Heart left ventricle (tissue), 13 donors: ENCODE results near the gene SCYL1.
A peak's percentile ranks its signal among the peaks of the same experiment; 100 is the strongest.

Experiments
- CTCF ChIP-seq, 12 donors: fragments of 200-600 bp; sonication (generic) in 4 of 12; IDR thresholded peaks; one replicate each; pipeline versions ENCODE4 v1.5.0 to v1.8.0; 2018 to 2022; ENCODE audit warnings: antibody characterized with exemption in 12 of 12, mild to moderate bottlenecking in 5 of 12
- POLR2A ChIP-seq, 2 donors: fragments of 450-650 bp; IDR thresholded peaks; one replicate each; pipeline ENCODE4 v1.6.1; 2017; ENCODE audit warnings: antibody characterized with exemption in 2 of 2, mild to moderate bottlenecking in 2 of 2, moderate library complexity in 2 of 2
- donor health status: ischemic (EF 13 %, LVEDD 7.1; RV severe dilation, severe dysfunction).
- donor health status: DM: no; HTN: yes; CAD: no.
- donor health status: DM: no; HTN: no; CAD: no.
- donor health status: ischemic (EF 25% LVEDD 6.9; RV normal size, moderate dysfunction).
- donor health status: ischemic (EF 25% LVEDD 5.7; RV mildly dilated, moderate dysfunction).
- donor health status: ischemic (EF 35%, LVEDD 5.7; RV mildly dilated, moderate dysfunction).
- donor health status: nonischemic (EF 11% LVEDD 7.7; RV severe dilation, severe dysfunction).
- donor health status: DM: yes; HTN: yes; CAD: no.
- donor health status: PGD.
- donor health status: ischemic (EF 29% LVEDD 5.4; RV normal size, mild dysfunction).
- donor health status: nonischemic (EF 23%, LVEDD 6.1; RV moderate dilation, normal function).

- TF ChIP-seq CTCF (IDR thresholded peaks at IDR 0.05): peak; percentile 79 to 95 (median 88)
- TF ChIP-seq POLR2A (IDR thresholded peaks at IDR 0.05): peak in 1 of 2 donors; percentile 49
Observed at GRCh38 chr11:65540290-65541092, 15.6 kb downstream of the SCYL1 start.
